GM18861 (cell line): Measurements from ENCODE around the gene NOL12.
"Not testable (repeated sequence)": the region's sequence is repeated elsewhere in the genome, so short reads cannot be mapped to it uniquely, and the experiment has no call there.

ENCODE experiments used
- ATAC-seq: cut with Tn5 transposase; IDR thresholded peaks from one replicate; pipeline ENCODE4 v1.9.1; 2021; ENCODE audit not compliant: unreplicated experiment

Gene NOL12

GRCh38 chr22:37678372-37678771 is 7.8 kb upstream of the NOL12 start:
- no peak for ATAC-seq

DNA sequence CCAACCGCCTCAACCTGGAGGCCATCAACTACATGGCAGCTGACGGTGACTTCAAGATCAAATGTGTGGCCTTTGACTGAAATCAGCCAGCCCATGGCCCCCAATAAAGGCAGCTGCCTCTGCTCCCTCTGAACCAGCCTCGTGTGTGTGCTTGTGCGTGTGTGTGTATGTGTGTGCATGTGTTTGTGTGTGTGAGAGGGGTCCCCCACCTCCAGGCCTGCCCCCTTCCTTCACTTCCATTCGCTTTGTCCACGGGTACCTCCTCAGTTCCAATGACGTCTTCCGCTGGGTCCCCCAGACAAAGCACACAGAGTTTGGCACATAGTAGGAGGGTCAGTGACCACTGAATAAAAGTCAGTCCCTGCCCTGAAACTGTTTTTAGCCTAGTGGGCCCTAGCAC is 6.5 kb upstream of the NOL12 start:
- no peak for ATAC-seq

DNA sequence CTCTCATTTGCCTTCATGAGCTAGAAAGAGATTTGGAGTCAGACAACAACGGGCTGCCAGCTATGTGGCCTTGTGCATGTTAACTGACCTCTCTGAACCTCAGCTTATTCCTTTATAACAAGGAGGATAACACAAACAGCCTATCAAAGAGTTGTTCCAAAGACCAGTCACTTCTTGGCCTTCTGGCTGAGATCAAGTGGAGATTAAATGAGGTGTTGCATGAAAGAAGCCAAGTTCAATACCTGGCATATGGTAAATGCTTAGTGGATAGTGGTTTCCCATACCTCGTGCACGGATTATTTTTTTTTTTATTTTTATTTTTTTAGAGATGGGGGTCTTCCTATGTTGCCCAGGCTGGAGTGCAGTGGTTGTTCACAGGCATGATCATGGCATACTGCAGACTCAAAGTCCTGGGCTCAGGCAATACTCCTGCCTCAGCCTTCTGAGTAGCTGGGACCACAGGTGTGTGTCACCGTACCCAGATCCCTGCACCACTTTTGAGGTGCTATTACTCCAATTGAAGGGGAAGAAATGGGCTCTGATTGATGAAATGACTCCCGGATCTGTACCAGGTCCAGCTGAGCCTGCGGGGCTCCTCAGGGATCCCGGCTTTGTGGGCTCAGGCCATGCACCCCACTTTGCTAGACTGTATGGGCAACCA is 5.8 kb upstream of the NOL12 start:
- ATAC-seq: no peak

GRCh38 chr22:37681001-37681424 is 5.1 kb upstream of the NOL12 start:
- no peak for ATAC-seq

- ATAC-seq: no peak
Measured at GRCh38 chr22:37681556-37682049, 4.5 kb upstream of the NOL12 start.

GRCh38 chr22:37684803-37685615 is 1.1 kb upstream of the NOL12 start:
- no peak for ATAC-seq

- no peak for ATAC-seq
Measured at GRCh38 chr22:37690407-37690806, 4.3 kb downstream of the NOL12 start.

- ATAC-seq: no peak
Measured at GRCh38 chr22:37690901-37691504, 4.9 kb downstream of the NOL12 start.

- no peak for ATAC-seq
Measured at GRCh38 chr22:37692627-37693285, 6.6 kb downstream of the NOL12 start.

DNA sequence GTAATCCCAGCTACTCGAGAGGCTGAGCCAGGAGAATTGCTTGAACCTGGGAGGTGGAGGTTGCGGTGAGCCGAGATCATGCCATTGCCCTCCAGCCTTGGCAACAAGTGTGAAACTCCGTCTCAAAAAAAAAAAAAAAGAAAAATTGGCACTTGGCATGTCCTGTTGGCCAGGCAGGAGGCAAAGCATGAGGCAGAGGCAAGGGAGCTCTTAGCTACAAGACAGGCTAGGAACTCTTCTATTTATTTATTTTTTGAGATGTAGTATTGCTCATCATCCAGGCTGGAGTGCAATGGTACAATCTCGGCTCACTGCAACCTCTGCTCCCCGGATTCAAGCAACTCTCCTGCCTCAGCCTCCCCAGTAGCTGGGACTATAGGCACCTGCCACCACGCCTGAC is 8.0 kb downstream of the NOL12 start:
- not testable (repeated sequence) for ATAC-seq

DNA sequence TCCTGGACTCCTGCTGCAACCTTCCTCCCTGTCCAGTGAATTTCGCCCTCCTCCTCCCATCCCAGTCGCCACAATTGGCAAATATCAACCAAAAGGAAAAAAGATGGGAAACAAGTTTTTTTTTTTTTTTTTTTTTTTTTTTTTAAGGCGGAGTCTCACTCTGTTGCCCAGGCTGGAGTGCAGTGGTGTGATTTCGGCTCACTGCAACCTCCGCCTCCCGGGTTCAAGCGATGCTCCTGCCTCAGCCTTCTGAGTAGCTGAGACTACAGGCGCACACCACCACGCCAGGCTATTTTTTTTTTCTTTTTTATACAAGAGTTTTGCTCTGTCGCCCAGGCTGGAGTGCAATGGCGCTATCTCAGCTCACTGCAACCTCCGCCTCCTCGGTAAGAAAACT is 10.1 kb downstream of the NOL12 start:
- not testable (repeated sequence) for ATAC-seq

DNA sequence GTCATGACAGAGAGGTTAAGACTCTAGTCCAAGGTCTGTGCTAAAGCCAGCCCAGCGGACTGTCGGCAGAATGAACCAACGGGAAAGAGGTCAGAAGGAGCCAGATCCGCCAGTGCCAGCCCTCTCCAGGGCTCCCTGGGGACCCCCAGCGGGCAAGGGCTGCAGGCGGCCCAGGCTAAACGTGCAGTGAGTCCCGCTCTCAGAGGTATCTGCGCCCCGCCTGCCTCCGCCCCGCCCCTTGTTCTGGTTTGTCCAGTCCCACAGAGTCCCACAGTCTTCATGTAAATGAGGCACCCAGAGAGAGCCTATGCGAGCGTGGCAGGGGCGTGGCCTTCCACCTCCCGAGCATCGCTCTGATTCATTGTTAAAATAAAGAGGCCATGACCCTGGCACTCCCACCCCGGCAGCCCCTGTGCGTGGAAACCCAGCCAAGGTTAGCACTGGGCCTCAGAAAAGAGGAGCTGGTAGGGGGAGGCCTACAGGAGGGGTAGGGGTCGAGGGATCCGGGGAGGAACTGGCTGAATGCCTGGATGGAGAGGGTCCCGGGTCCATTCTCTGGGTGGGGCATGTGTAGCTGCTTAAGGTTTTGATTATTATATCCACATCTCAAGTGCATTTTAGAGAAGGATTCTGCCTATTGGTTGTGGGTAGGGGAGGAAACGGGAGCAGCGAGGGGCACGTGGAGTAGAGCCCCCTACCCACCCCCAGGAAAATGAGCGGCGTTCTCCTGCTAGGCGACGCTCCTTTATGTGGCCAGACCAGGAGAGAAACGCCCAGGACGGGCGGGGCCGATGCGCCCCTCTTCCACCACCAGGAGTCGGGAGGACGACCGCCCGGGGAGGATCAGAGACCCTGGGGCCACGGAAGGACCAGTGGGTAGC is 10.8 kb downstream of the NOL12 start, which contains the start of gene TRIOBP:
TRIOBP (plus strand) TSS at position 392 of the 881 bp plus-strand sequence. CDS start 4,318 bp downstream, outside the sequence.
- peak; percentile 88 for ATAC-seq

DNA sequence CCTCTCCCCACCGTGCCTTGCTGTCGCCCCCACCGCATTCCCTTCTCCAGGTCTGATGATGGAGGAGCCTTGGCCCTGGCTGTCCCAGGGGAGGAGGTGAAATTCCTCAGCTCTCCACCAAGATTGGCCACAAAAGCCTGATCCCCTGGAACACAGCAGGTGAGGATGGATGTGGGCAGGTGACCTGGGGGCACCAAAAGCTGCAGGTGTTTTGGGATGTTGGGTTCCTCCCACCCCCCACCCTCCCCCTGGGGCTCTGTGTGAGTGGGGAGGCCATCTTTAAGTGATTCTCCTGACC is 11.3 kb downstream of the NOL12 start:
- ATAC-seq: no peak

GRCh38 chr22:37701141-37701786 is 15.1 kb downstream of the NOL12 start:
- ATAC-seq: no peak

GRCh38 chr22:37703906-37704305 is 17.8 kb downstream of the NOL12 start:
- no peak for ATAC-seq

DNA sequence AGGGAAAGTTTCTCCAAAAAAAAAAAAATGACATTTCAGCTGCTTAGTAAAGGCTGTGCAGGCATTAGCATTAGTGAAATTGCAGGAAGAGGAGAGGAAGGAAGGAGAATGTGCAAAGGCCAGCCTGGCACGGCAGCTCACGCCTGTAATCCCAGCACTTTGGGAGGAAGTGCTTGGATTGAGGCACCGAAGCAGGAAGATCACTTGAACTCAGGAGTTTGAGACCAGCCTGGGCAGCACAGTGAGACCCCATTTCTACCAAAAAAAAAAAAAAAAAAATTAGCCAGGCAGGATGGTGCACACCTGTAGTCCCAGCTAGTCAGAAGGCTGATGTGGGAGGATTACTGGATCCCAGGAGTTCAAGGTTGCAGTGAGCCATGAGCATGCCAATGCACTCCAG is 18.5 kb downstream of the NOL12 start:
- no peak for ATAC-seq

- no peak for ATAC-seq
Measured at GRCh38 chr22:37705205-37705604, 19.1 kb downstream of the NOL12 start.

GRCh38 chr22:37708580-37709444 is 22.7 kb downstream of the NOL12 start:
- no peak for ATAC-seq

- ATAC-seq: no peak
Measured at GRCh38 chr22:37709445-37709765, 23.3 kb downstream of the NOL12 start.
